GM08714 (cell line): ENCODE data around the gene MED9.

Source experiments
- H3K4me3 ChIP-seq: fragments of 200-500 bp; sonication (Bioruptor generic); 2 replicates; pipeline ENCODE4 v1.5.1; 2014; ENCODE audit warnings: mild to moderate bottlenecking, low read length, inconsistent platforms
- ZNF274 ChIP-seq: IDR thresholded peaks from 2 replicates; pipeline ENCODE4 v1.6.1; 2012; ENCODE audit warnings: mild to moderate bottlenecking, low read depth, low read length

MED9 gene

GRCh38 chr17:17516941-17517720 lies 40.3 kb downstream of the MED9 start:
- TF ChIP-seq ZNF274: no peak
- no peak overlapping the region for H3K4me3 ChIP-seq

- no peak for TF ChIP-seq ZNF274
- no peak overlapping the region for H3K4me3 ChIP-seq
Measured at GRCh38 chr17:17518014-17518413, 41.2 kb downstream of the MED9 start.

- TF ChIP-seq ZNF274: no peak
Measured at GRCh38 chr17:17518951-17519350, 42.2 kb downstream of the MED9 start.

GRCh38 chr17:17519886-17520285 lies 43.1 kb downstream of the MED9 start:
- no peak for TF ChIP-seq ZNF274
- H3K4me3 ChIP-seq: no peak overlapping the region

More at GRCh38 chr17:17518951-17519350, 42.2 kb downstream of the MED9 start:
- no peak overlapping the region for H3K4me3 ChIP-seq

- TF ChIP-seq ZNF274: no peak
- no peak overlapping the region for H3K4me3 ChIP-seq
Measured at GRCh38 chr17:17520599-17521232, 43.9 kb downstream of the MED9 start.

GRCh38 chr17:17523001-17523730 lies 46.4 kb downstream of the MED9 start:
- no peak overlapping the region for H3K4me3 ChIP-seq
- no peak for TF ChIP-seq ZNF274

GRCh38 chr17:17523731-17524490 lies 47.1 kb downstream of the MED9 start:
- no peak for TF ChIP-seq ZNF274
- H3K4me3 ChIP-seq: no peak overlapping the region

- H3K4me3 ChIP-seq: no peak overlapping the region
- TF ChIP-seq ZNF274: no peak
Measured at GRCh38 chr17:17525311-17525710, 48.5 kb downstream of the MED9 start.

- no peak for TF ChIP-seq ZNF274
- H3K4me3 ChIP-seq: no peak overlapping the region
Measured at GRCh38 chr17:17525956-17526355, 49.2 kb downstream of the MED9 start.

- no peak overlapping the region for H3K4me3 ChIP-seq
- TF ChIP-seq ZNF274: no peak
Measured at GRCh38 chr17:17526369-17526768, 49.6 kb downstream of the MED9 start.

- no peak overlapping the region for H3K4me3 ChIP-seq
- TF ChIP-seq ZNF274: no peak
Measured at GRCh38 chr17:17527534-17527933, 50.7 kb downstream of the MED9 start.

- TF ChIP-seq ZNF274: no peak
Measured at GRCh38 chr17:17527956-17528500, 51.2 kb downstream of the MED9 start.

GRCh38 chr17:17528696-17529652 lies 52.2 kb downstream of the MED9 start:
- no peak for TF ChIP-seq ZNF274
- H3K4me3 ChIP-seq: no peak overlapping the region

More at GRCh38 chr17:17527956-17528500, 51.2 kb downstream of the MED9 start:
- no peak overlapping the region for H3K4me3 ChIP-seq
